ENCODE measurements around the gene TRPV2.
"Not testable (repeated sequence)": the region's sequence is repeated elsewhere in the genome, so short reads cannot be mapped to it uniquely, and the experiment has no call there.

- TF ChIP-seq POLR2A (IDR thresholded peaks at IDR 0.05; ENCODE audit: low read length); GATA1 (IDR thresholded peaks at IDR 0.05; ENCODE audit: low read depth, low read length): not testable (repeated sequence)
These were observed 22.9 kb upstream of the TRPV2 start for GRCh38 chr17:16392491-16392890.
